Sigmoid colon (tissue), 4 donors: Measurements from ENCODE around the gene COL4A6.

Experiments
- POLR2A ChIP-seq, 2 donors: fragments of 450-650 bp; IDR thresholded peaks; one replicate each; pipeline ENCODE4 v1.6.1; 2016; ENCODE audit warnings: antibody characterized with exemption in 2 of 2, mild to moderate bottlenecking in 2 of 2, moderate library complexity in 2 of 2
- POLR2AphosphoS5 ChIP-seq, 4 donors: sonication (generic); formaldehyde crosslinking; IDR thresholded peaks; one replicate each; pipeline ENCODE4 v1.6.1; 2017; ENCODE audit warnings: antibody characterized with exemption in 4 of 4
- TF ChIP-seq, protein P1 (sequence below), 4 experiments: fragments of 450-650 bp in 3 of 4; fragments of 200-600 bp in 1 of 4; IDR thresholded peaks; one replicate each; pipeline ENCODE4 v1.5.1; 2016 to 2019; ENCODE audit warnings: antibody characterized with exemption in 4 of 4, mild to moderate bottlenecking in 3 of 4, moderate library complexity in 2 of 4

DNA sequence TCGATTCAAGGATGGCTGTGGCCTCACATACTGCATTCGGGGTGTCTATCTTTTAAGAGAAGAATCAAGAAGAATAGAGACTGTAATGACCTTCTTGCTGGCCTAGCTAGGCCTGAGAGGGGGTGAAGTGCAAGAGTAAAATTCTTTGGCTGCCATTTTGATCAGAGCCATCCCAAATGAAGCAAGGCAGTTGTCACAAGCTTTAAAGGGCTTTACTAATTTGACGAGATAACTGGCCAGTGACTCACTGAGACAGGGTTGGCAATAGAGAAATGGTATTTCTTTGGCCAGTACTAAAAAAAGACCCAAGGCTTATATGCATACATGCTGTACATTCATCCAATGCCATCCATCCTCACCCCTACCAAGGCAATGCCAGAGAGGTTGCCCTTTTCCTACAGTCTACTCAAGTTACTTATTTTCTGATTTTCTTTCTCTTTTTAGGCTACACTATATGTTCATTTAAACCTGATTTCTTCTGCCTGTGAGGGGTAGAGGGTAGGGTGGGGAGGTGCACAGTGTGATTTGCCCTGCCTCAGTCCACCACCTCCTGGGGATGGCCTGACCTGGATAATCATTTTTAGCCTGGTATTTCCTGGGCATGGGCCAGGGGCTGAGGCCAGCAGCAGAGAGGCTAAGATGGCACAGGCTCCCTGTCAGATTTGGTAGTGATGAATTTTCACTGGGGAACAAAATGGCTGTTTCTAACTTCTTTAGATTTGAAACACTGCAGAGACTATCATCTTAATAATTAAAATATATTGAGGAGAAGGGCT lies 314.4 kb downstream of the COL4A6 start:
- TF ChIP-seq POLR2AphosphoS5 (IDR thresholded peaks at IDR 0.05) (no peak), POLR2A (IDR thresholded peaks at IDR 0.05) (no peak)
- TF ChIP-seq, protein P1, sequence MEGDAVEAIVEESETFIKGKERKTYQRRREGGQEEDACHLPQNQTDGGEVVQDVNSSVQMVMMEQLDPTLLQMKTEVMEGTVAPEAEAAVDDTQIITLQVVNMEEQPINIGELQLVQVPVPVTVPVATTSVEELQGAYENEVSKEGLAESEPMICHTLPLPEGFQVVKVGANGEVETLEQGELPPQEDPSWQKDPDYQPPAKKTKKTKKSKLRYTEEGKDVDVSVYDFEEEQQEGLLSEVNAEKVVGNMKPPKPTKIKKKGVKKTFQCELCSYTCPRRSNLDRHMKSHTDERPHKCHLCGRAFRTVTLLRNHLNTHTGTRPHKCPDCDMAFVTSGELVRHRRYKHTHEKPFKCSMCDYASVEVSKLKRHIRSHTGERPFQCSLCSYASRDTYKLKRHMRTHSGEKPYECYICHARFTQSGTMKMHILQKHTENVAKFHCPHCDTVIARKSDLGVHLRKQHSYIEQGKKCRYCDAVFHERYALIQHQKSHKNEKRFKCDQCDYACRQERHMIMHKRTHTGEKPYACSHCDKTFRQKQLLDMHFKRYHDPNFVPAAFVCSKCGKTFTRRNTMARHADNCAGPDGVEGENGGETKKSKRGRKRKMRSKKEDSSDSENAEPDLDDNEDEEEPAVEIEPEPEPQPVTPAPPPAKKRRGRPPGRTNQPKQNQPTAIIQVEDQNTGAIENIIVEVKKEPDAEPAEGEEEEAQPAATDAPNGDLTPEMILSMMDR (IDR thresholded peaks at IDR 0.05), result no peak
